HG03442 (cell line): ENCODE data around the gene CNTLN.
"Not testable (repeated sequence)": the region's sequence is repeated elsewhere in the genome, so short reads cannot be mapped to it uniquely, and the experiment has no call there.

Experiments
- ATAC-seq: cut with Tn5 transposase; IDR thresholded peaks from one replicate; pipeline ENCODE4 v1.9.1; 2021; ENCODE audit warnings: mild to moderate bottlenecking, moderate library complexity; ENCODE audit not compliant: unreplicated experiment

The CNTLN gene

GRCh38 chr9:17294822-17295624, 160.2 kb downstream of the CNTLN start:
- ATAC-seq = no peak

- ATAC-seq = no peak
Observed at GRCh38 chr9:17315341-17315740, 180.5 kb downstream of the CNTLN start.

- ATAC-seq = no peak
Observed at GRCh38 chr9:17318821-17319320, 184.0 kb downstream of the CNTLN start.

- no peak for ATAC-seq
Observed at GRCh38 chr9:17319864-17320263, 185.0 kb downstream of the CNTLN start.

GRCh38 chr9:17322882-17323864, 188.3 kb downstream of the CNTLN start:
- ATAC-seq = no peak

GRCh38 chr9:17328331-17328730, 193.5 kb downstream of the CNTLN start:
- ATAC-seq = no peak

- ATAC-seq = no peak
Observed at GRCh38 chr9:17330097-17330496, 195.3 kb downstream of the CNTLN start.

GRCh38 chr9:17332115-17332514, 197.3 kb downstream of the CNTLN start:
- ATAC-seq = no peak

GRCh38 chr9:17339156-17339555, 204.3 kb downstream of the CNTLN start:
- ATAC-seq = no peak

- no peak for ATAC-seq
Observed at GRCh38 chr9:17342696-17343095, 207.9 kb downstream of the CNTLN start.

- no peak for ATAC-seq
Observed at GRCh38 chr9:17349831-17350230, 215.0 kb downstream of the CNTLN start.

GRCh38 chr9:17354006-17354405, 219.2 kb downstream of the CNTLN start:
- not testable (repeated sequence) for ATAC-seq

- ATAC-seq = no peak
Observed at GRCh38 chr9:17361378-17361777, 226.5 kb downstream of the CNTLN start.

- ATAC-seq = no peak
Observed at GRCh38 chr9:17367035-17367434, 232.2 kb downstream of the CNTLN start.

GRCh38 chr9:17380126-17380861, 245.5 kb downstream of the CNTLN start:
- ATAC-seq = no peak

GRCh38 chr9:17387565-17387964, 252.7 kb downstream of the CNTLN start:
- ATAC-seq = no peak

GRCh38 chr9:17389026-17389425, 254.2 kb downstream of the CNTLN start:
- ATAC-seq = no peak

GRCh38 chr9:17394881-17395510, 260.2 kb downstream of the CNTLN start:
- no peak for ATAC-seq

GRCh38 chr9:17397166-17397728, 262.4 kb downstream of the CNTLN start:
- ATAC-seq = not testable (repeated sequence)

- ATAC-seq = no peak
Observed at GRCh38 chr9:17398350-17398749, 263.5 kb downstream of the CNTLN start.
